NCI-H82 (cell line): ENCODE results near the gene KIF3C.
A peak's percentile ranks its signal among the peaks of the same experiment; 100 is the strongest.
"Not testable (repeated sequence)": the region's sequence is repeated elsewhere in the genome, so short reads cannot be mapped to it uniquely, and the experiment has no call there.

ENCODE experiments used
- DNase-seq: peaks from one replicate; lab custom pipeline; 2025; lab: John Stamatoyannopoulos, UW

Gene KIF3C

DNA sequence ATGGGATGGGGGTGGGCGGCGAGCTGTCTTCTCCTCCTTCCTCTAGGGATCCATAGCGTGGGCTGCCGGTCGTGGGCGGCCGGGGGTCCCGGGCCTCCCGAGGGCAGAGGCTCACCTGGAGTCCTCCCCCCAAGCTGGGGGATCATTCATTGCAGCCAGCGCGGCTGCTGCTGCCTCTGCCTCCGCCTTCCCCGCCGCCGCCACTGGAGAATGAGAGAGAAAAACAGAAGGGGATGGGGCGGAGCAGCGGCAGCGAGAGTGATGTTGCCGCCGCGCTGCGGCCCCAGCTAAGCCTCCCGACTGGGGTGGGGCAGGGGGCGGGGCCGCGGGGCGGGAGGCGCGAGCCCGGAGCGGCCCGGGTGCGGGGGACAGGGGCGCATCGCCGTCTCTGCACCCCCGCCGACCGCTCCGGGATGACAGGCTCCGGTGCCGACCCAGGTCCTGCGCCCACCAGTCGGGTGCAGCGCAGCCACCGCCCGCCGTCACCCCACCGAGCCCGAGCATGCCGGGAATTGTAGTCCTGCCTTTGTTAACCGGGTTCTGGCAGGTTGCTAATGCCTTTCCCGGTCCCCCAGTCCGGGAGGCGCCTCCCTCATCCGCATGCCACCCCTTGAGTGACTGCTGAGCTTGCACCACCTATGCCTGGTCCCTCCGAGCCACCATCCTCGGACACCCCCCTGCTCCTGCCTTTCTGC lies at the start of gene KIF3C:
Gene KIF3C, minus strand, starts transcription at position 225 of the 695 bp plus-strand sequence. CDS start 580 bp downstream, outside the sequence.
- peak; percentile 95 for DNase-seq

DNA sequence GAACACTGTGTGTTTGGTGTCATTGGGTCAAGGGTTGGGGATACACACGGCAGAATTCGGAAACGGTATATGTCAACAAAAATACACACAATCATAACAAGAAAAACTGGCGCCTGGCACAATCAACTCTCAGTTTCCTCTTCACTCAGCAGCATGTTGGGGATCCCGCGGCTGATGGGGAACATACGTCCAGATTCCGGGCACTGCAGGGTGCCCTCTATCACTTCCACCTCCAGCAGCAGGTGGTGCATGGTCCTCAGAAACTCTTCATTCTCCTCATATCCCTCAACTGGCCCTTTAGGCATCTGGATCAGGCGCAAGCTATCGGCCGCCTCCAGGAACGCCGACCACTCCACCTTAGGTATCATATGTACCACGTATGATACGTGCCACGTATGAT lies 45.8 kb upstream of the KIF3C start:
- DNase-seq: not testable (repeated sequence)

DNA sequence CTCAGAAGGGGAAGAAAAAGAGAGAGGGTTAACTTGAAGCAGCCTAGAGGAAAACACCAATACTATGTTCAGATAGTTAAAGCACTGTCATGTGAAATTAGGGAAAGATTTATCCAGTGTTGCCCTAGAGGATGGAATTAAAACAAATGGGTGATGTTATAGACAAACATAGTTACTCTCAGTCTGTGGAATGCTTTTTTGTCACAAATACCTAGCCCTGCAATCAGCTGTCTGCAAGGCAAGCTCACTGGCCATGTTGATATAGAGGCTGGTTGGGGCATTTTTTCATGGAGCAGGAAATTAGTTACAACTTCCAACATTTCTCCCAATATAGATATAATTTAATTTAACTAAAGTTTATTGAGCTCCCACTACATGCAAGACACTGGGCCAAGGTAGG lies 43.2 kb upstream of the KIF3C start:
- DNase-seq: no peak

DNA sequence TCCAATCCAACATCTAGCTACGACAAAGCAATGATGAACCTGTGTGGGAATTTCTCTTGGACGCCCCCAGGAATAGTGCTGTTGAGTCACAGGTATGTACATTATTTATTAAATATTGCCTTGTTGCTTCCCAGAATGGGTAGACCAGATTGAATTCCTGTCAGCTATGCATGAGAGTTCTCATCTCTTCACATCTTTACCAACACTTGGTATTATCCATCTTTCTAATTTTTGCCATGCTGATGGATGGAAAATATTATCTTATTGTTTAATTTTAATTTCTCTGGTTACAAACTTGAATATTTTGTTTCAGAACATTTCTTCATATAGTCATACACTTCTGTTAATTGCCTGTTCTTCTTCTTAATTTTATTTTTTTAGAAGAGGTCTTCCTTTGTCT lies 42.0 kb upstream of the KIF3C start:
- no peak for DNase-seq

DNA sequence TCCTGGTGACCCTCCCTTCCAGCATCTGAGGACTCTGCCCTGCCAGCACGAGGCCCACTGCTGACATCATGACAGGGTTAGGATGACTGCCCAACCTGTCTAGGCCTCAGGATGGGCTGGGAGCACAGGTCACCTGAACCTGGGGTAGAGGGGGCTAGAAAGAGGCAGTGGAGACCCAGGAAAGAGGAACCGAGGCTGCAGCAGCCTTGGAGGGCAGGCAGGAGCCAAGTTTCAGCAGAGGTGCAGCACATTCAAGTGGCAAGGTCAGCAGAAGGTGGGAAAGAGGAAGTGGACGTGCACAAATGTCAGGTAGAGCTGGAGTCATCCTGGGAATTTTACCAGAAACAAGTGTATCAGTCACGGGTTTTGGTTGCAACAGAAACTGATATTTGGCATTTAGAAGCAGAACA lies 37.9 kb upstream of the KIF3C start:
- DNase-seq: no peak

DNA sequence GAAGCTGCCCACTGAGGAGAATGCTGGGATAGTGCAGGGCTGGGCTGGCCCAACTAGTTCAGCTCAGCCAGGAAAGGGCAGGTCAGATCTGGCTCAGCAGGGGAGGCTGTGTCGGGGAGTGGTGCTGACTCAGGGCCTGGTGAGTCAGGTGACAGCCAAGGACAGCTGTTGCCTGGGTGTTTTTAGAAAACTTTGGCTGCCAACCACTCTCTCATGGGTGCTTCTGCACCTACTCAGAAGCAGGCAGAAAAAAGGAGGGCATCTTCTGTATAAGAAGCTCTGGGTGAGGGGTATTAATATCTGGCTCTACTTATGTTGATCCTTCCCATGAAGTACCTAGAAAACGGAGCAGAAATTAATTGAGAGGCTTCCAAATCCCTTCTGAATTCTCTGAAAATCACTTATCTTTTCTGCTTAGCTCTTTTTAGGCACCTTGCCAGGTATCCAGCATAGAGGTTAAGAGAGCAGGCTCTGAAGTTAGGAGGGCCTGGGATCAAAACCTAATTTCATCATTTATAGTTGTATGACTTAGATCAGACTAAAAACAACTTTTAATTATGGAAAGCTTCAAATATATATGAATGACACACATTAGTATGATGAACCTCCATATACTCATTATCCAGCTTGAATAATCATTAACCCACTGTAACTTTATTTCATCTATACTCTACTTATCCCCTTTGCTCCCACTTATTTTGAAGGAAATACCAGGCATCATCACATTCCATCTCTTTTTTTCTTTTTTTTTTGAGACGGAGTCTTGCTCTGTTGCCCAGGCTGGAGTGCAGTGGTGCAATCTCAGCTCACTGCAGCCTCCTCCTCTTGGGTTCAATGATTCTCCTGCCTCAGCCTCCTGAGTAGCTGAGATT lies 36.1 kb upstream of the KIF3C start:
- peak; percentile 39 for DNase-seq

DNA sequence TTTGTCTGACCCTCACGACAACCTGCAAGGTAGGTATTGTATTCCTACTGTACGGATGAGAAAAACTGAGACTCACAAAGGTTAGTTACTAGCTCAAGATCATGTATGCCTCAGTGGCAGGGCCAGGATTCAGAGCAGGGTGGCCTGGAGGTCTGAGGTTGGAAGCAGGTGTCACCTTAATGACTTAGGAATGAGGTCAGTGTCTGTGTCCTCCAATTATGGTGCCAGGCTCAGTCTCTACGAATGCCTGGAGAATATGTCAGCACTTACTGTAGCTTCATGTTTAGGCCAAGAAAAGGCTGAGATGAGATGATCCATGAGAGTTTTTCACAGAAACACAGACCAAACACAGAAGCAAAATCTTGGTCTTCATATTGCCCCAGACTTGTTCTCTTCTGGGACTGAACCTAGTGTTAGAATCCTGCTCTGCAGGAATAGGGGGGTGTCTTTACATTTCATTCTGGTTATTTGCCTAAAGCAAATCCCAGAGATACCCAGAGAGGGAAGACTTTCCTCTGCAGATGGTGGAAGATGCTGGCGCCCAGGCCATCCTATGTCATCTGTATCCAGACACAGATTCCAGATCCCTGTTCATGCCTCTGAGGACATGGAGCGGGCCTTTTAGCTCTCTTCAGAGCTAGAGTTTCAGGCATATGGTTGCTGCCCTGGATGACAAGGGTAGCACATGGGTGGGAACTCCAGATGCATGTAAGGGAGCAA lies 35.3 kb upstream of the KIF3C start:
- no peak for DNase-seq

DNA sequence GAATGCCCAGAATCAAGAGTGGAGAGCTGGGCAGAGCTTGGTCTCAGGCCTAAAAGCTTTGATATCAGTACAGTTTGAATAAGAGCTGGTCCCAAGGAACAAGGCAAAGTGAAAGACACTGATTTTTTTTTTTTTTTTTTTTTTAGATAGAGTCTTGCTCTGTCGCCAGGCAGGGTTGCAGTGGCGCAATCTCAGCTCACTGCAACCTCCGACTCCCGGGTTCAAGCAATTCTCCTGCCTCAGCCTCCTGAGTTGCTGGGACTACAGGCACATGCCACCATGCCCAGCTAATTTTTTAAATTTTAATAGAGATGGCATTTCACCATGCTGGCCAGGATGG lies 34.4 kb upstream of the KIF3C start:
- DNase-seq: not testable (repeated sequence)

DNA sequence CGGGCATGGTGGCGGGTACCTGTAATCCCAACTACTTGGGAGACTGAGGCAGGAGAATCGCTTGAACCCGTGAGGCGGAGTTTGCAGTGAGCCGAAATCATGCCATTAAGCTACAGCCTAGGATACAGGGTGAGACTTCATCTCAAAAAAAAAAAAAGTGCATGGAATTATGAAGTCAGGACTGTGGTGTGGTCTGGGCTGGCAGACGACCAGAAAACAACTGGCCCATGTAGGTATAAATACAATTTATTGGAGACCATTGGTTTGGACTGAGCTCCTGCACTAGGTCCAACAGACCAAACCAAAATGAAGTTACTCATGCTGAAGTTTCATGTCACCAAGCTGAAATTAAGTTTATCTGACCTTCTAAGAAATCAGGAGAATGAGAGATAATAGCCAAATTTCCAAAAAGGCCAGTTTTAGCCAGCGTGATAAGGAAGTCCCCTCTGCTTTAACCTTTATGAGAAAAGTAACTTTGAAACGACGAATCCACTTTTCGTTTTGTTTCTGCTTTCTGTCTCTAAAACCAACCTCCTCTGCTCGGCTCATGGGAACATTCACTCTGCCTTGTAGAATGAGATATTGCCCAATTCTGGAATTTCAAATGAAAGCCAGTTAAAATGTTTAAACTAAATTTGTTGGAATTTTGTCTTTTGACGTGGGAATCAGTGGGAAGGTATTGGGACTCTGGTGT lies 33.9 kb upstream of the KIF3C start:
- DNase-seq: no peak

DNA sequence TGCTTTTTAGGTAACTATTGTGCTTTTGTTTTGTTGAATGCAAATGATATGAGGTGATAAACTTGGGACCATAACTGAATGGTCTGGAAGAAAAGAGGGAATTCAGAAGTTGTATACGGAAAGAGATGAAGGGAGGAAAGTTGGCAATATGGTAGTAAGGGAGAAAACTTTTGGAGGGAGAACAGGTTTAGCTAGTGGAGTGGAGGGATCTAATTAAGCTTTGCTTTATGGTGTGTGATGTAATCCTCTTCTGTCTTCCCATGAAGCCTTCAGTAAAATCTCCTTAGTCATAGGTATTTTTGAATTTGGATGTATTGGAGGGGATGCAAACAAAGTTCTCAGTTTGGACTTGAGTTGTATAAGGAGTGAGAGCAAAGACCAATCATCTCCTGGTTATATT lies 31.4 kb upstream of the KIF3C start:
- peak; percentile 39 for DNase-seq

DNA sequence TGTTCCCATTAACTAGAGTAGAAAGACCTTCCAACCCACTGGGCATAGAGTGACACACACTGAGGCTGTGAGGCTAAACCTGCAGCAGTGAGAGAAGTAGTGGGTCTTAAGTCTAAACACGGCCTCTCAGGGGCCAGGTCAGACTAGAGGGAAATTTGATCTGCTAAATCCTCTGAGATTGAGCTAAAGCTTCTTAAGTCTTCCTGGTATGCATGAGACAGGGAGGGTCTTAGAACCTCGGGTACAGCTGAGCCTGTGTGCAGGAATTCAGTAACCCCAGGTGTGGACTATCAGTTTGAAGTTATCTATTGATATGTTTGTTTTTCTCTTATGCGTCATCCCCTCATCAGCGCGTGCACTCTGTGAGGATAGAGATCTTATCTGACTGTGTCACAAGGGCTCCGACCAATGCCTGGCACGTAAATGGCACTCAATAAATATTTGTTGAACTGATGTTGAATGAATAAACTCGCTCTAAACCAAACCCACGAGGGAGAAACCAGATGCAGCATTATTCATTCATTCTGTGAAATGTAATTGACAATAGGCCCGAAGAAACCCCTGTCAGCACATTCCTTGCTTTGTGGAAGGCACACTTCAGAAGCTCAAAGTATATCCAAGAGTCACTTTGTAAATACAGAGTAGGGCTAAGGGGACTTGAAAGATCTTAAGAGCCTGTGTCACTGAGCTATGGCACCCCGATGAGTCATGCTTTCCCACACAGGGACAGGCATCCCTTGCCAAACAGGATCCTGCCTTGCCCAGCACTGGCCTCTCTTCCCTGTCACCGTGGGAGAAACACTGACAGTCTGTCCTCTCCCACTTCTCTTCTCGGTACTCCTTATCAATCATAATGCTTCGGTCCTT lies 29.9 kb upstream of the KIF3C start:
- DNase-seq: peak; percentile 99

DNA sequence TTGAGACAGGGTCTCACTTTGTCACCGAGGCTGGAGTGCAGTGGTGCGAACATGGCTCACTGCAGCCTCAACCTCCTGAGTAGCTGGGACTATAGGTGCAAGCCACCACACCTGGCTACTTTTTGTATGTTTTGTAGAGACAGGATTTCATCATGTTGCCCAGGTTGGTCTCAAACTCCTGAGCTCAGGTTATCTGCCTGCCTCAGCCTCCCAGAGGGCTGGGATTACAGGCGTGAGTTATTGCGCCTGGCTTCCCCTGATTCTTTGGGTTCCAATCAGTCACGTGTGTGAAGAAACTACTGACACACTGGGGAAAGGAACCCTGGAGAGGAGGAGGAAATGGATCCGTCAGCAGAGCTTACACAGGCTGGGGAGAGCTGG lies 29.3 kb upstream of the KIF3C start:
- DNase-seq: no peak

DNA sequence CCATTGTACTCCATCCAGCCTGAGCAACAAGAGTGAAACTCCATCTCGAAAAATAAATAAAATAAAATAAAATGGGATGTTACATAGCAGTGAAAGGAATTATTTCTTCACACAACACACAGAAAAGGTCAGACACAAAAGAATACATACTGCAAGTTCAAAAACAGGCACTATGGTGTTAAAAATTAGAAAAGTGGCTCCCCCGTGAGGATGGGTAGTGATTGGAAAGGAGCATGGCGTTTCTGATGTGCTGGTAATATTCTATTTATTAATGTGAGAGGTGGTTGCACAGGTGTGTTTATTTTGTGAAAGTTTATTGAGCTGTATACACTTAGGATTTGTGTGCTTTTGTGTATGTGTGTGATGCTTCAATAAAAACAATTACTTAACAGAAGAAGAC lies 28.6 kb upstream of the KIF3C start:
- DNase-seq: no peak

DNA sequence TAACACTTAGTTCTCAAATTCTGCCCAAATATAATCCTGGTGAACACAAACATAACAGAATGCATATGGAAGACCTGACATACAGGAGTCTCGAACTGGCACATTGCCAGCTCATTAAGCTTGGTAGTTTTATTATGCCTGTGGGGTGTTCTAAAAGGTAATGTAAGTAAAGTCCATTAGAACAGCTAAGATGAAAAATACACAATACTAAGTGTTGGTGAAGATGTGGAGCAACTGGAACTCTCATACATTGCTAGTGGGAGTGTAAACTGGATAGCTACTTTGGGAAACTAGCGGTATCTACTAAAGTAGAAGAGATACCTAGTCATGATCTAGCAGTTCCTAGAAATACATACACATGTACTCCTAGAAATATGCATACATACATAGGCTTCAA lies 27.3 kb upstream of the KIF3C start:
- DNase-seq: no peak

DNA sequence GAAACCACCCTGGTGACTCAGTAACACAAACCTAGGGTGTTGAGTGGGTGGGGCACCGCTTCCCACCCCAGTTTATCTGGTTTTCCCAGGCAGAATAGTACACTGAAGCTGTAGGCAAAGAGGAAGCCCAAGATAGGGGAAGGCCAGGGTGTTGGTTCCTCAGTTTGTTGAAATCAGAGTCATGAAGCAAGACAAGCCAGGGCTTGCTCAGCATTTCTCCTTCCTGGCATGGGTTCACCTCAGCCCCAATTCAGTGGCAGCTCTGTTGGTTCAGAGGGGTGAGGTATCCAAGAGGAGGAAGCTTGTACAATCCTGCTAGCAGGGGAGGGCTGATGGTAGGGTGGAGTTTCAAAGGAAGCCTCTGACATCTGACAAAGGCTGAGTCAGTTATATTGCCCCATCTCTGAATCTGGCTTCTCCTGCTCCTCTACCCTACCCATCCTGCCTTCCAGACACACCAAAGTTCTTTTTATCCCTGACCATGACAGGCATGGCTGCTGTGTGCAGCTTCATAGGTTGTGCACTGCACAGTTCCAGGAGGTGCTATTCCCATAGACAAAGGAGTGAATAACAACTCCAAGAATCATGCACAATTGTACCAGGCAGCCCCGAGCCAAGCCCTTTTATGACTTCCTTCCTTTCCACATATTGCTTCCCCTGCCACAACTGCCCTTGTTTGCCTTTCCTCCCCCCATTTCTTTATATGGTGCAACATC lies 26.7 kb upstream of the KIF3C start:
- DNase-seq: no peak

DNA sequence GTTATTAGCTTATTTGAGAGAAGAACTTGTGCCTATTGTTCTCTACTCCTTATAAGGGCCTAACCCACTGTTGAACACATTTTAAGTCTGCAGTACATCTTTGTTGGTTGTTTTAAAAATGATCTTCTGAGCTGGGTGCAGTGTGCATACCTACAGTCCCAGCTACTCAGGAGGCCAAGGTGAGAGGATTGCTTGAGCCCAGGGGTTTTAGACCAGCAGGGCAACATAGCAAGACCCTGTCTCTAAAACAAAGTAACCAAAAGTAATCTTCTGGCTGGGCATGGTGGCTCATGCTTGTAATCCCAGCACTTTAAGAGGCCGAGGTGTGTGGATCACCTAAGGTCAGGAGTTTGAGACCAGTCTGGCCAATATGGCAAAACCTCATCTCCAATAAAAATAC lies 25.8 kb upstream of the KIF3C start:
- DNase-seq: no peak

DNA sequence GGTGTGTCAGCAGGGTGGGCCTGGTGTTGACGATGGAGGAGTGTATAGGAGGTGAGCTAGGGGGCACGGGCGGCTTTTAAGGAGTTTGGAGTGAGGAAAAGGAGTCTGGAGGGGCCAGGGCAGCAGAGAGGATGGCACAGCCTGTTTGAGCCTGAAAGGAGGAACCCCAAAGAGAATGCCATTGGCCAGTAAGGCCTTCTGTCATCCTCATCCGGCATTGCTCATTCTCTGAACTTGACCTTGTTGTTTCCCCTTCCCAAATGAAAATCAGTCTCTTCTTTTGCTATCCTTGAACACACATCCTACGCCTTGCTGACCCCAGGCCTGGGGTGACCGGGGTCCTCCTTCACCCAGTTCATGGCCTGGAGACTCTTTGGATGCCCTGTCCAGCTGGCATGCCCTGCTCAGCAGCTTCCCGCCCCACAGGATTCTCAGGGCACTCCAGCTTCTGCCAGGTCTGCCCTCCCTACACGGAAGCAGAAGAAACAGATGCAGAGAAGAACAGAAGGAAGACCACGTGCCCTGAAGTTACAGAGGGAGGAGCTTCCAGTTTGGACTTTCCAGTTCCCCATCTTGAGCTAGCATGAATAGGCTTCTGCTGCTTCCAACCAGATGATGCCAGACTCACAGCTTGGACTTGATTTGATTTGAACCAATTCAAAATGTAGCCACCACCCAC lies 20.5 kb upstream of the KIF3C start:
- no peak for DNase-seq

DNA sequence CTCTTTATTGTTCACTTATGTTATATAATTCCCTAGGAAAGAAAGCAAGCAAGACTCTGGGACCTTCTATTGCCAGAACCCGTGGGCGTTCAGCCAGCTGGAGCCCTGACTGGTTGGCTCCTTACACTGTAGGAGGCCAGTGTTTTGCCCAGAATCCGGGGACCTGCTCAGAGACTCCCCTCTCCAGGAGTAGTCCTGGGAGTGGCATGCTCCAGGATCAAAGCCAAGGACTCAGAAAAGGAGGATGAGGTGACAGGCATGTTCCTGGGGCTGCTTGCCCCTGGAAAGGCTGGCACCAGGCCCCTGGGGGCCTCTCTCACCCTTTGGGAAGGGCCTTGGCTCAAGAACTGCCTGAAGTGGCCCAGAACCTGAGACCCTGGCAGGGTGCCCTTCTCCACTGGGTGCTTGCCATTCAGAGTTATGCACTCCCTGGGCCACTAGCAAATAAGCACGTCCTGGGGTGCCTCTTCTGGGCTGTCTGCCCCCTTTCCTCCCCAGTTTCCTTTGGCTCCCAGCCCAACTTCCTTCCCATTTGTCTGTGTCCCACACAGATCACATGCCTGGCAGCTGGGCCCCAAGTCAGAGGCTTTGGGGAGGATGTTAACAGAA lies 19.6 kb upstream of the KIF3C start:
- no peak for DNase-seq

DNA sequence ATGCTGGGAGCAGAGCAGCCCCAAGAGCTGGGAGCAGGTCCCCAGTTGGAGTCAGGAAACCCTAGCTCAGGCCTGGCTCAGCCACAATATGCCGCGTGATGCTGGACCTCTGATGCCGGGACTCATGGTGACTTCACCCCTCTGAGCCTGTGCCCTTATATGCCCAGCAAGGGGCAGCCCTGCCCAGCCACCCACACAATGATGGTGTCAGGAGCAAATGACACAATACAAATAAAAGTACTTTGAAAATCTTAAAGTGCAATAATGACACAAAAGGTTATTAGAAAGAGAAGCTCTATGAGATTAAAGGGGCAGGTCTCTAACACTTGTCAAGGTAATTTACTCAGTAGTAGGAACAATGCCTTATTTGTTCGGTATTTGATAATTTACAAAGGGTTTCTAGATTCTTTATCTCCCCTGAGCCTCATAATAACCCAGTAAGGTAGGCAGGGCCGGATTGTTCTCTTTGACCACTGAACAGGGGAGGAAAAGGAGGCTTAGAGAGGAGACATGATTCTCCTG lies 18.3 kb upstream of the KIF3C start:
- no peak for DNase-seq
